Left lobe of liver (tissue), 2 donors: Measurements from ENCODE around the gene ST3GAL4. TPM values are rescaled to one million over a fixed set of nuclear protein-coding genes. Genes with fewer than 3 reads are reported as not detected.

ENCODE experiments used
- ATAC-seq: fragments of 200-7000 bp; cut with Tn5 transposase; one replicate; pipeline ENCODE4 v1.9.1; 2020; ENCODE audit warnings: mild to moderate bottlenecking, moderate library complexity
- DNase-seq: peaks from one replicate; pipeline ENCODE4 v3.0.0-alpha.2; 2020; ENCODE audit warnings: low spot score
- total RNA-seq: library from RNA; stranded (reverse); gene quantifications from one replicate; pipeline ENCODE4 v1.2.1, GENCODE V29; 2021
- donor health status: DM: no; HTN: no; CAD: no; lungs with moderate emphysema.
- donor health status: DM: no; HTN: yes; CAD: no.

ST3GAL4 gene
- total RNA-seq, 1 donor from 2014 or later = 7.3 TPM

DNA sequence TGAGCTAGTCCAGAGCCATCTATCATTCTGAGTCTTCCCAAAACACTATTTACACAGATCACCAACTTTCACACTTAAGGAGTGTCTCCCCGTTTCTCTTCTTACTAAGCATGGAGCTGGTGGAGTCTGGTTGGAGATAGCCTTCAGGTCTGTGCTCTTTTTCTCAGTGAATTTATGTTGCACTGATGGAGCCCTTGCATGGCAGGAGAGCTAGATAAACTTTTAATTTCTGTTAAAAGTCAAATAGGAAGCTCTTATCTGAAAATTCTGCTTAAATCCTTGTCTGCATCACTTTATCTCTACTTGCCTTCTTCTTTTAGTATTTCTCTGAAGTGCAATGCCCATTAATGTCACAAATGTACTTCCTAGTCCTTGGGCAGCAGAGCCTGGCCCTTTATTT, 63.4 kb downstream of the ST3GAL4 start:
- ATAC-seq = no peak
- no peak for DNase-seq

DNA sequence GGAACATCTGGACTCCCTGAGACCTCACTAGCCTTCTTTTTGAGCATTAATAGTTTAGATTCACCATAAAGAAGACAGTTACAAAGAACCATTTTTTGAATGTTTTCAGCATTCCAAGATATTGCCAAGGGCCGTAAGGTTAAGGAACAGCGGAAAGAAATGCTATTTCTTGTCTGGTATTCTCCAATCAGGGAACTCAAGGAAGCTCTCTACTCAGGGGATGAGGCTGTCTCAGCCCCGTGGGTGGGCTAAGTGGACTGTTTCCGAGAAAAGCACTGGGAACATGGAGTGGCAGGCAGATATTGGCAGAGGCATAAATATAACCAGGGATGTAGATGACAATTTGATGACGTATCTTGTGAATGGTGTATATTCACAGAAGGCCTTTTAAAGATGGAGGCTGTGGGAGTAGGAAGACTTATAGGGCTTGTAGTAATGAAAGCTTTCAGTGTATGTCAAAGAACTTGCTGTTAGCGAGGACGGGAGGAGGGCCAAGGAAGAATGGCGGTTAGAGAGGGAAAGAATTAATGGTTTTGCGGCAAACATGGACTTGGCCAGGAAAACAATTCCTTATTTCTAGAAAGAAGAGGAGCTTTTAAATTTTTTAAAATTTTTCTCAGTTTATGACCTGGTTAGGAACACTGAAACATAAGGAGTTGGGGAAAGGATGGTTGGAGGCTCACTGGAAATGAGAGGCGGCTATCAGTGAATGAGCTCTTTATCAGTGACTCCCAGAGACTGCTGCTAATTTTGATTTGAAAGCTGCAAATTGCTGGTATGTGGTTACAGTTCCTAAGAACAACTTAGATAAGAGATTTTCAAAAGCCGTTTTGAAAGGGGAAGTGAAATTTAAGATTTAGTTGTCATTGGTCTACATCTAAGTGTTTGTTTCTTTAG, 64.6 kb downstream of the ST3GAL4 start:
- ATAC-seq (no peak), DNase-seq (no peak)

DNA sequence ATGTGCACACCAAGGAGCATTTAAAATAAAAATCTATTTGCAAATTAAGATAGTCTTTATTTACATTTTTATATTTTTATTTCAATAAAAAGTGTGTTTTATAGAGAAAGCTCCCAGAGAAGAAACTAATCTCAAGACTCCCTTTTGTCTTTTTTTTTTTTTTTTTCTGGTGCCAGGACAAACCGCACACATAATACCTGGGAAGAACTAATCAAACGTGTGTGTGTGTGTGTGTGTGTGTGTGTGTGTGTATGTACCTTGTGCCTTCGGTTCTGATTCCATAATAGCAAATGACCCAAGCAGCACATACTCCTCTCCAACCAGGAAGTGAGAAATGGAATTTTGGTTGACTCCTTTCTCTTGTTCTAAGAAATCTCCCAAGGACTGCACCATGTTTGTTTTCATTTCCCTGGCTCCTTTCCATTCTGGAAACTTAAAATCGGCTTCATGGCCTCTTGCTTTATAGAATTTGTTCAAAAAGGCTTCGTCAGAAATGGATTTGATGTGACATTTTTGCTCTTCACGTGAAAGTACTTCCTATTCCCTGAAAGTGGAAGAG, 65.3 kb downstream of the ST3GAL4 start:
- no peak for DNase-seq
- no peak for ATAC-seq

DNA sequence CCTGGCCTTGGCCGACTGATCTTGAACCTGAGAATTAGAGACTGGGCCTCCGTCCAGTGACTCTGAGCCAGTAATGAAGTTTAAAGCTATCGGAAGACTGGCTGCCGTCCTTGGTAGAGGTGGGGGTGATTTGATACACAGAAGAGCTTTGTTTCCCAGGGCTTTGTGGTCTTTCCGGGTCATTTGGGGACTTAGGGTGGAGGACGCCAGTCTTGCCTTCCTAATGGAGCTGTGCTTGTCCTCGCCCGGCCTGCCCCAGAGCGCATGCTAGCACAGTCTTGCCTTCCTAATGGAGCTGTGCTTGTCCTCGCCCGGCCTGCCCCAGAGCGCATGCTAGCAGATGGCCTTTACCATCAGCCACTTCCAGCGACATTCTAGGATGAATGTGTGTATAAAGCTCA, 65.8 kb downstream of the ST3GAL4 start:
- DNase-seq = no peak

DNA sequence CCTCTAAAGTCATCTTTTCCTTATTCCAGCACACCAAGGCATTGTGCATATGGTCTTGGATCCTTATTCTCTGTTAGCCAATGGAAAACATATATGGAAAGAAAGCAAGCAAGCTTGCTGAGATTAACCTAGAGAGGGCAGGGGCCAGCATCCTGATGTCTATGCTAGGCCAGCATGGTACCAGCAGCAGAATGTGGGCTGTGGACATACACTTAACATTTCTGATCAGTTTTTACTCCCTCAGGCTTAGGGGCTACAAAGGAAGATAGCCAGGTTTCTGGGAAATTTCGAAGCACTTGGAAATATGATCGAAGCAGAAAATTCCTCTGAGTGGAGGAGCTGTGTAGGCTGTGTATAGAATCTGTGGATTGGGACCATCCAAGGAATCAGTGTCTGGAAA, 67.0 kb downstream of the ST3GAL4 start:
- ATAC-seq = no peak
- DNase-seq = no peak

More for the DNA sequence above, 65.8 kb downstream of the ST3GAL4 start:
- no peak for ATAC-seq

DNA sequence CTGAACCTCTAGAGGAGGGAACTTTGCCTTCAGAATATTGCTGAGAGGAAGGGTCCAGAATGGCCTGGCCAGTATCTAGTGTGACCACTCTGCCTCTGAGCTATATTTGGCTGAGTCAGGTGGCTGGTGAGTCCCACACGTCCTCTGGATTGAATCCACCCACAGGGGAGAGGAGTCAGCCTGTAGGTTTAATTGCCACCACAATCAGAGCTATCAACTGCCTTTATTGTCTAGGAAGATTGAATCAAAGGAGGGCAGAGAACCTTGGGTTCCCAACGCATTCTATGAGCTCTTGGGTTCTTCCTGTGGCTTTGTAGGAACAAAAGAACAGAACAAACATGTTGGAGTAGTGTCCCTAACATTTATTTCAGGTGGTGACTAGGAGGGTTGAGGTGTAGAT, 67.7 kb downstream of the ST3GAL4 start:
- ATAC-seq (no peak), DNase-seq (no peak)

DNA sequence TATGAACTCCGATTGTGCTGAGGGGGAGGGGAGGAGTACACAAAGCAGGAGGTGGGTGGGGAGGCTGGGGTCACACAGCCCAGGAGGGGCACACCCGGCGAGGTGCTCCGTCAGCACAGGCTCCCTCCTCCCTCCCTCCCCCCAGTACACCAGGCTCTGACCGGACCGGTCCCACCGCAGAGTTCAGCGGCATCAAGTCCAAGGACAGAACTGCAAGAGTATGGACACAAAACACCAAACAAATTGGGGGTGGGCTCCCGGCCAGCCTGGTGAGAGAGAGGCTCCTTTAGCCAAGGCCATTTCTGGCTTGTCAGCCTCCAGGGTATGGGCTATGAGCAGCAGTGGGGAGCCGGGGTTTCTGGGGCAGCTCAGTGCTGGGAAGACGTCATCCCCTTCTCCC, 68.3 kb downstream of the ST3GAL4 start:
- ATAC-seq = peak; percentile 10
- DNase-seq = no peak

DNA sequence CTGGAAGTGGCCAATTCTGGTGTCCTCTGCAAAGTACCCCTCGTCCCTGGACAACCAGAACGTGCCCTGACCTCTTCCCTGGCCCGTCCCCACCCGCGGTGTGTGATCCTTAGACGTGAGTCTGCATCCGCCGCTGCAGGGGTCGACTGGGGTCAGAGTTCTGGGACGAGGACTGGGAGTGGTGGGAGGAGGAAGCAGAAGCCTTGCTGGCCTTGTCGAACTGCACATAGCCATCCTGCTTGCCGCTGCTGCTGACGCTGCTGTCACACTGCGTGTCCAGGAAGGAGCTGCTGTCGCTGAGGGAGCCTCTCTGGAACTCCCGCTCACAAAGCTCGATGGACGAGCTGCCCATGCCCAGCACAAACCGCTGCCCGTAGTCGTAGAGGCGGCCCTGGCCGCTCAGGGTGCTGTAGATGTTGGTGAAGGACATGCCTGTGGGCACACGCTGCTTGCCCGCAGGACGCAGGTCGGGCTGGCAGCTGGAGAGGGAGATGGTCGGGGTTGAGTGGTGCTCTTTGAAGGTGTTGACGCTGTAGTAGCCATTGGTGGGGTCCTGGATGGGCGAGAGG, 69.1 kb downstream of the ST3GAL4 start:
- DNase-seq = no peak
- ATAC-seq = peak; percentile 61

DNA sequence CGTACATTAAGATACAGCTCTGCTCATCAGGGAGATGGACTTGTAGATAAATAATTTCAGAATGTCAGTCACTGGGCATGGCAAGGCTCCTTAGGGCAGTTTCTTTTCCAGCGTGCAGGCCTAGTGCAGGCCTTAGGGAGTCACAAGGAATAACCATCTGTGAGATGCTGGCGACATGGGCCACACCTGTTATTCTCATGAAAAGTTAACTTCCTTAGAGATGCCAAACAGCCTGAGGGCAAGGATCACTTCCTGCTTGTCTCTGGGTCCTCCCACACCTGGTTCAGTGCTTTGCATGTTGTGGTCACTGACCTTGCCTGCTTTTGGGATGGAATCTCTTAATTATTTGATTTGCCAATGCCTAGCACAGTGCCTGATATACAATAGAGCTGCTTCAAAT, 70.6 kb downstream of the ST3GAL4 start:
- DNase-seq (no peak), ATAC-seq (no peak)

DNA sequence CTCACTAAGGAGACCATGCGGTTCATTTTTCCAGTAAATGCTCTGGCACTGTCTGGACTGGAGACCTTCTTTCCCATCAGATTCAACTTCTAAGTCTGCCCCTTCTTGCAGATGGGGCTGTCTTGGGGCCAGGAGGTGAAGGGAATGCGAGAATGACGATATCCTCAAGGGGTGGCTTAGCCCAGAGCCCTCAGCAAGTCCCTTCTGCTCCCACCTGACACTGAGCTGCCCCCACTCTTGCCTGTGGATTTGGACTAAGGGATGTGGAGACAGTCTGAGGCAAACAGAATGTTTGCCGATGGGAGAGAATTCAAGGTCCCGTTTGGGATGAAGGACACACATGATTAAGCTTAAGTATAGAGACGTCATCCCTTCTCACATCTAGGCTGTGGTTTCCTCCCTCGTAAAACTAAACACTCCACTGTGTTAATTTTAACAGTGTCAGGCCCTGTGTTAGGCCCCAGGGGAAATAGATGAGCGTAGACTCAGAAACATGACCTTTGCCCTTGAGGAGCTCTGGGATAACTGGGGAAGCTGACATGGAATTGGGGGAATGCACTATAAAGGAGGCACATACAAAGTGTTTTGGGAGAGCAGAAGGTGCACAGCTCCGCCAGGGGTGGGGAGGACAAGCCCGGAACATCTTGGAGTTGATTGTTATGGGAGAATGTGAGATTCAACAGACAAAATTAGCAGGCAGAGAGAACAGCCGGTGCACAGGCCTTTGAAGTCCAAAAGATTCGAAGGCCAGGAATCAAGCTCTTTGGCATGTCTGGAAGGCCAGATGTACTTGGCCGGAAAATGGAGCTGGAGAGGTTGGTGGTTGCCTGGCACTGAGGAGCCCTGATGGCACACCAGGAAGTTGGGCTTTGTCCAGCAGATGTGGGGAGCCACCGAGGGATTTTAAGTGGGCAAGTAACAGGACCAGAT, 71.6 kb downstream of the ST3GAL4 start:
- no peak for DNase-seq
- no peak for ATAC-seq

DNA sequence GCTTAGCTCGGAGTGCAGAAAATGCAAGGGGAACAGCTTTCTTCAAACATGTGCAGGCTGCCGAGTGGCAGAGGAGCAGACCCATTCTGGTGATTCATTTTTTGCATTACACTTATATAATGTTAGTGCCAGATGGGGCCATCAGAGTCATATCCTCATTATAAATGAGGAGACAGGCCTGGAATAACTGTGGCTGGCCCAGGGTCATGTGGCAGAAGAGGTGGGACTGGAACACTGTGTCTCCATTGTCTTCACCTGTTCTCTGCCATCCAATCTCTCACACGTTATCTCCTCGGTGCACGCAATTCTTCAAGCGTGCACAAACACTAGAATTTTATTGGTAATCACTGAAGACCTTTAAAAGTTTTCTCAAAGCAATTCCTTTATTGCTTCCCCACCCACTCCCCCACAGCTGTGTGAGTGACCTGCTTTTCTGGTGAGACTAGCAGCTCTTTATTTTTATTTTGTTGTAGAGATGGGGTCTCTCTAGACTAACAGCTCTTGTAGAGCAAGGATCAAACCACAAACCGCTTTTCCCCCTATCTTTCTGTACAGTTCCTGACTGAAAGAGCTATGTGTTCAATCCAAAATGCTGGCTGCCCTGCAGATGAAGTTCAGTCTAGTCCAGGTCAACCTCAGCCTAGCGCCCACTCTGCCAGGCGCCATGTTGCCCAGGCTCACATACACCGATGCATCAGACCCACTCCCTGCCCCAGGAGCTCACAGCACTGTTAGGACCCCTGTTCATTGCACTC, 75.3 kb downstream of the ST3GAL4 start:
- no peak for DNase-seq
- no peak for ATAC-seq

DNA sequence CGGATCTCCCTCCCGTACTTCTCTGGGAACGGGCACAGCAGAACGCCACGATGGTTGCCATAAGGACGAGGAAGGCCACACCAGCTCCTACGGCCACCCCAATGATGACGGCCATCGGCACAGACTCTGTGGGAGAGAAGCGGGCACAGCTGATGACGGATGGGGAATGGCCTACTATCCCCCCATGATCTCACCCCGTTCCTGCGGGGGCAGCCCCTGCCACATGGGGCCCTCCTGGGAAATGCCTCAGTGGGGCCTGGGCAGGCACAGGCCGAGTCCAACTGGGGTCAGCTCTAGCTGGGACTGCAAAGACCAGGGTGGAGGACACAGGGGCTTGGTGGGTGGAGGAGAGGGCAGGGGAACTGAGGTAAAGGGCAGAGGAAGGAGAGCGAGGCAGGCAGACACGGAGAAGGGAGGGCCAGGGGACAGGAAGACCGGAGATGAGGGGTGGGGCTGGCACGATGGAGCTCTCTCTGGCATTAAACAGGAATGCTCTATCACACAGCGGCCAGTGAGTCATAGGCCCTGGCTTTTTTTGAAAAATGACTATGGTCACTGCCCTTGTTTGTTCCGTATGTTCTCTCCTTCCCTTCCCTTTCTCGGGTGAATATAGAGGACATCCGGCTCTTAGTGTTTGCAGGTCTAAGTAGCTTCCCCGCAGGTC, 76.0 kb downstream of the ST3GAL4 start:
- peak; percentile 50 for ATAC-seq
- no peak for DNase-seq

DNA sequence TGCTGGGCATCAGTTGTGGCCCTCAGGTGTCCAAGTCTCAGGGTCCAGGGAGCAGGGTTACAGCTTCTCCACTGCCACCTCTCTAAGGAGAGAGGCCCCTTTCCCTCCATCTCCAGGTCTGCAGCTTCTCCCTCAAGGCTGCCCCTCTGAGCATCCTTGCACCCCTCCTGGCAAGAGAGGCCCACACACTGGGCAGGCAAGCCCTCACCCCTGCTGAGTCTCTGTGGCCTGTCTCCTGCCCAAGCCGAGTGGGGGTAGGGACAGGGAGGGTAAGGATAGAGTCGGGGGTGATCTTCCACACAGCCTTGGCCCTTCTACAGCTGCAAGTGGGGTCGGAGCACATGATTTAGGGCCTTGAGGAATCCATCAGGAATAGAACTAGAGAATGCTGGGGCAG, 76.6 kb downstream of the ST3GAL4 start:
- no peak for DNase-seq
- no peak for ATAC-seq

DNA sequence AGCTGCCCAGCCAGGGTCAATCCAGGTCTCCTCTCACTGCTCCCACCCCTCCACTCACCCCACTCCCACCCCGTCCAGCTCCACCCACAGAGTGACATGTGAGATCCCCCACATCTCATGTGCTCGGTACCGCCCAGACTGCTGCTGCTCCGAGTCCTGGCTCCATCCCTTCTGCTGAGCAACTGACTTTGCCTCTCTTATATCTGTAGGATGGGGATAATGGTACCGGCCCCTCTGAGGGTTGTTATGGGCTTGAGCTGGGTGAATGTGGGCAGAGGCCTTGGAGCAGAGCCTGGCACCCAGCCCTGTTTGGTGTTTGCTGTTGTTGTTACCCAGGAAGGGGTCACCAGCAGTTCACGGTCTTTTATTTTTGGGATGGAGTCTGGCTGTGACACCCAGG, 77.0 kb downstream of the ST3GAL4 start:
- DNase-seq (no peak), ATAC-seq (peak; percentile 13)

DNA sequence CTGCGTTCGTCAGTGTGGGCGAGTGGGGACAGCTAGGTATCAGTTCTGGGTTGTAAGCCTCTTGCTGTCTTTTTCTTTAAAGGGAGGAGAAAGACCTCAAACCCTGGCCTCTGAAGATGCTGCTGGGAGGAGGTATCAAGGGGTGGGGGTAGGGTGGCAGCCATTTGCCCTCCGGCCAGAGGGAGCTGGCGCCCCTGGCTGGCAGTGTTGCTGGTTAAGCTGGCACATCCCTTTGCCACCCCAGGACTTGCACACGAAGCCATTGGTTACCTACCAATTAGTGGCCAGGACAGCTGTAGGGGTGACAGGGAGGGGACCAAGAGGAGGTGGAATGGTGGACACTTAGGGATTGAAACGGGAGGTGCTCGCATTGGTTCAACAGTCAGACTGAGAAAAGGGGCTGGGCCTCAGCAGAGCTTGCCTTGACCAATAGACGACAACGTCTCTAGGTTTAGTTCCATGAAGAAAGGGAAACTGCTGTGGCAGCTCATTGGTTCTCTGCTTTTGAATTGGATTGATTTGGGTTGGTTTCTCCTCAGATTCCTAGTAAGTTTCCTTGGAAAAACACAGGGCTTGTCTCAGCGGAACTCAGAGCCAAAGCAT, 77.9 kb downstream of the ST3GAL4 start:
- ATAC-seq (no peak), DNase-seq (no peak)

DNA sequence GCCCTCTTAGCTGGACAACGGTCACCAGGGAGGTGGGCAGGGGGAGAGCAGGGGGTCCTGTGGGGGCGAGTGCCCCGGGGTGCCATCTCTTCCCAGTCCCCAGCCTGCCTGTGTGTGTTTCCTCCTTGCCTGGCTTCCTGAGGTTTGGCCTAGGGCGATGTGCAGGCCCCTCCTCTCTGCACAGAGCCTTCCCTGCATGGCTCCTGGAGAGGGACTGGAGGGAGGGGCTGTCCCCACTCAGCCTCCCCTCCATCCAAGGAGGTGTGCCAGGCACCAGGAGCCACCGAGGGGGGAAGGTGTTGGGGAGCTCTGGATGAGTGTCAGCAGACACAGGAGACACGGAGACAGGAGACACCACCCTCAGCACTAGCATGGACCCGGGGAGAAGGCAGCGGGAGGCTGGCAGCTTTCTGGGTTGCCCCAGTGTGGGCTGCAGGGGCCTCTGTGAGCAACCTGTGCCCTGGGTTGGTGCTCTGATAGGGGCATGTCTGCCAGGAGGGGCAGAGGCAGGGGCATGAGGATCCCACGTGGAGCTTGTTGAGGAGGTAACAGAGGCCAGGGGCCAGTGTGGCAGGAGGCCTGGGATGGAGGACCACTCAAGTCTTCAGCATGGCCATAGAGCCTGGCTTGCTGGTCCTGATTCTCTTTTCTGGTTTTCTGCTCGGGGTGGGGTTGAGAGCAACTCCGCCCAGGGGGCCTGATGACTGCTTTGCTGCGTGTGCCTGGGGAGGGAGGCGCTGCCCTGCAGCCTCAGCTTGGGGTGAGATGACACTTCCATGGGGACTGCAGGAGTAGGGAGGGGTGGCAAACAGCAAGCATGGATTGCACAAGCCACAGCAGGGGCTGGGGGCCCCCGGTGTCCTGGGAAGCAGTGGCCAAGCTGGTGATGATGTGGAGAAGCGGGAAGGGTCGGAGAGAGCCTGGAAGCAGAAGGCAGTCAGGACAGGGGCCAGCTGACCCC, 78.8 kb downstream of the ST3GAL4 start:
- DNase-seq (no peak), ATAC-seq (no peak)

DNA sequence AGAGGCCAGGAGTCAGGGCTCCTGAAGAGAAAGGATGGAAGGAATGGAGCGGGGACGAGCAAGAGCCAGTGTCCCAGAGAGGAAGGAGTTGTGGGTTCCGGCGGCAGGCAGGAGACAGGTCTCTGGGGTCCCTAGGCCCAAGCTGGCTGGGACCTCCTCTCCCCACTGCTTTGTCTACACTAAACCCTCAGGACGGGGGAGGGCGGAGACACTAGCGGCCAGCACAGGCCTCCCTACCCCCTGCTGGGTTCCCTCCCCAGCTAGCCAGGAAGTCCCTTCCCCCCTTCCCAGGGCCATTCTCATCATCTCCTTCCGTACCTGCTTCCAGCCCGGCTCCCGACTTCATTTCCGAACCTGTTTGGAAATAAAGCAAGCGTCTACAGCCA, 79.5 kb downstream of the ST3GAL4 start:
- no peak for DNase-seq
- no peak for ATAC-seq

DNA sequence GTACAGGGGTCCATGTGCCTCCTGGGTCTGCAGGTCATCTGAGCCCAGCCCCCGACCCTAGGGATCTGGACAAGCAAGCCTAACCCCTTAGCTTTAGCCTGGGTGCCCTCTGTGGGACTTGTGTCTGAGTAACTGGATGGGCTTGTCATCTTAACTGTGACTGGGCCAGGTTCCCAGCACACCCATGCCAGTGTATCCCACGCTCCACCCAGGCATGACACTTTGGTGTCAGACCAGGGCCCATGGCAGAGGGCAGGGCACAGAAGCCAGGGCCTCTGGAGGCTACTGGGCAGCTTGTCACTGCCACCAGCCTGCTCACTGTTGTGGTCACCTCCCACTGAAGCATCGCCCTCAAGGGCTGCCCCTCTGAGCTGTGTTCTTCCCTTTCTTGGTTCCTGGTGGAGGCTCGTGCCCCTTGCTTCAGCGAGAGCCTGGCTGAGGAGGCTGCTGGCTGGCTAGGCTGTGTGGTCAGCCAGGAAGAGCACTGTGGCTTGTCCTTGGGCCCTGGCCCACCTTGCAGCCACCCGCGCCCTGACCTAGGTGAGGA, 80.8 kb downstream of the ST3GAL4 start:
- DNase-seq (no peak), ATAC-seq (no peak)
